ENCODE data around the gene SMURF2.
A peak's percentile ranks its signal among the peaks of the same experiment; 100 is the strongest.

The SMURF2 gene

GRCh38 chr17:64502021-64502420 is 160.1 kb downstream of the SMURF2 start:
- DNase-seq: no peak

GRCh38 chr17:64500862-64501765 is 161.0 kb downstream of the SMURF2 start:
- no peak for DNase-seq

GRCh38 chr17:64500487-64500859 is 161.6 kb downstream of the SMURF2 start:
- DNase-seq: no peak

GRCh38 chr17:64499805-64500486 is 162.2 kb downstream of the SMURF2 start:
- no peak for DNase-seq

- DNase-seq: no peak
These were observed 163.6 kb downstream of the SMURF2 start for GRCh38 chr17:64498308-64499203.

GRCh38 chr17:64497565-64498035 is 164.5 kb downstream of the SMURF2 start:
- DNase-seq: no peak

GRCh38 chr17:64496786-64497564 is 165.1 kb downstream of the SMURF2 start, which contains the start of gene POLG2:
TSS of gene POLG2 (minus strand) at chr17:64497054. CDS start at chr17:64496968, 86 bp downstream.
- peak; percentile 94 for DNase-seq

GRCh38 chr17:64496348-64496785 is 165.7 kb downstream of the SMURF2 start:
- DNase-seq: no peak
